Brain microvascular endothelial cell (primary cell): ENCODE results near the gene SREBF1.

Experiments
- DNase-seq: peaks from one replicate; pipeline ENCODE4 v3.0.0-alpha.2; 2020
- H3K27ac ChIP-seq: fragments of 250-450 bp; sonication (Bioruptor Pico); 2 replicates; pipeline ENCODE4 v1.5.1; 2020; ENCODE audit warnings: mild to moderate bottlenecking, moderate library complexity
- H3K27me3 ChIP-seq: fragments of 250-450 bp; sonication (Bioruptor Pico); replicated peaks from 2 replicates; pipeline ENCODE4 v1.5.1; 2020; ENCODE audit warnings: mild to moderate bottlenecking
- H3K36me3 ChIP-seq: fragments of 250-450 bp; sonication (Bioruptor Pico); replicated peaks from 2 replicates; pipeline ENCODE4 v1.5.1; 2020; ENCODE audit warnings: mild to moderate bottlenecking
- H3K4me3 ChIP-seq: 2 replicates; pipeline ENCODE4 v1.5.1; 2011; ENCODE audit warnings: low read depth, mild to moderate bottlenecking, control low read depth, low read length, moderate library complexity
- in situ Hi-C: cut with HindIII; loops from 2 replicates; pipeline ENCODE4 v1.10.0; 2017; ENCODE audit warnings: low sequenced_read_pairs, low pct_ligation_motif_present
- TF ChIP-seq, protein P1 (sequence below): IDR thresholded peaks from 2 replicates; pipeline ENCODE4 v1.5.1; 2011; ENCODE audit warnings: low read depth, mild to moderate bottlenecking, moderate library complexity, low read length, control low read depth, inconsistent platforms; ENCODE audit errors: missing control alignments

SREBF1 gene

GRCh38 chr17:17793378-17794214 lies 43.2 kb downstream of the SREBF1 start:
- no peak for DNase-seq
- Histone ChIP-seq H3K36me3 (peaks cover 42% of the 10 kb centered on the region), H3K27ac (no peak overlapping the region), H3K4me3 (no peak overlapping the region), H3K27me3 (no peaks in the 10 kb centered on the region)
- TF ChIP-seq, protein P1, sequence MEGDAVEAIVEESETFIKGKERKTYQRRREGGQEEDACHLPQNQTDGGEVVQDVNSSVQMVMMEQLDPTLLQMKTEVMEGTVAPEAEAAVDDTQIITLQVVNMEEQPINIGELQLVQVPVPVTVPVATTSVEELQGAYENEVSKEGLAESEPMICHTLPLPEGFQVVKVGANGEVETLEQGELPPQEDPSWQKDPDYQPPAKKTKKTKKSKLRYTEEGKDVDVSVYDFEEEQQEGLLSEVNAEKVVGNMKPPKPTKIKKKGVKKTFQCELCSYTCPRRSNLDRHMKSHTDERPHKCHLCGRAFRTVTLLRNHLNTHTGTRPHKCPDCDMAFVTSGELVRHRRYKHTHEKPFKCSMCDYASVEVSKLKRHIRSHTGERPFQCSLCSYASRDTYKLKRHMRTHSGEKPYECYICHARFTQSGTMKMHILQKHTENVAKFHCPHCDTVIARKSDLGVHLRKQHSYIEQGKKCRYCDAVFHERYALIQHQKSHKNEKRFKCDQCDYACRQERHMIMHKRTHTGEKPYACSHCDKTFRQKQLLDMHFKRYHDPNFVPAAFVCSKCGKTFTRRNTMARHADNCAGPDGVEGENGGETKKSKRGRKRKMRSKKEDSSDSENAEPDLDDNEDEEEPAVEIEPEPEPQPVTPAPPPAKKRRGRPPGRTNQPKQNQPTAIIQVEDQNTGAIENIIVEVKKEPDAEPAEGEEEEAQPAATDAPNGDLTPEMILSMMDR: no peak
- in situ Hi-C loops: no loop called here

DNA sequence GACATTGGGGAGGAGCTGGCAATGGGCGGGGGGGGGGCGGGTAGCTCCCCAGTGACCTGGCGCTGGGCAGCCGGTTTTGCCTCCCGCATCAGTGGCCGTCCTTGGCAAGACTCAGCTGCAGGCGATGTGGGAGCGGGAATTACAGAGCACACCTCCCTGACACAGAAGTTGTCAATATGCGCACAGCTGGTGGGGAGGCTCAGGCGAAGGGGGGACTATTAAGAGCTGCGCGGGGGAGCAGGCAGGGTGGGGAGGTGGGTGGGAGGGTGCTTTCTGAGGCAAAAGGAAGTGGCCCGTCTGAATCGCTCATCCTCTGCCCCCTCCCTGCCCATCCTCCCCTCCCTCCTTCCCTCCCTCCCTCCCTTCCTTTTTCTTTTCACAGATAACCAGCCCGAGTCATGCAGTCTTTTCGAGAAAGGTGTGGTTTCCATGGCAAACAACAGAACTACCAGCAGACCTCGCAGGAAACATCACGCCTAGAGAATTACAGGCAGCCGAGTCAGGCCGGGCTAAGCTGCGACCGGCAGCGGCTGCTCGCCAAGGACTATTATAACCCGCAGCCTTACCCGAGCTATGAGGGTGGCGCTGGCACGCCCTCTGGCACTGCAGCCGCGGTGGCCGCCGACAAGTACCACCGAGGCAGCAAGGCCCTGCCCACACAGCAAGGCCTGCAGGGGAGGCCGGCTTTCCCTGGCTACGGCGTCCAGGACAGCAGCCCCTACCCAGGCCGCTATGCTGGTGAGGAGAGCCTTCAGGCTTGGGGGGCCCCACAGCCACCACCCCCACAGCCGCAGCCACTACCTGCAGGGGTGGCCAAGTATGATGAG lies 44.0 kb downstream of the SREBF1 start:
- no peaks in the 10 kb centered on the region for H3K27me3 ChIP-seq
- in situ Hi-C loops: no loop called here
- H3K36me3 ChIP-seq: peaks cover 36% of the 10 kb centered on the region
- H3K4me3 ChIP-seq: no peak overlapping the region
- TF ChIP-seq, protein P1: no peak
- no peak overlapping the region for H3K27ac ChIP-seq
- DNase-seq: peak; percentile 53

DNA sequence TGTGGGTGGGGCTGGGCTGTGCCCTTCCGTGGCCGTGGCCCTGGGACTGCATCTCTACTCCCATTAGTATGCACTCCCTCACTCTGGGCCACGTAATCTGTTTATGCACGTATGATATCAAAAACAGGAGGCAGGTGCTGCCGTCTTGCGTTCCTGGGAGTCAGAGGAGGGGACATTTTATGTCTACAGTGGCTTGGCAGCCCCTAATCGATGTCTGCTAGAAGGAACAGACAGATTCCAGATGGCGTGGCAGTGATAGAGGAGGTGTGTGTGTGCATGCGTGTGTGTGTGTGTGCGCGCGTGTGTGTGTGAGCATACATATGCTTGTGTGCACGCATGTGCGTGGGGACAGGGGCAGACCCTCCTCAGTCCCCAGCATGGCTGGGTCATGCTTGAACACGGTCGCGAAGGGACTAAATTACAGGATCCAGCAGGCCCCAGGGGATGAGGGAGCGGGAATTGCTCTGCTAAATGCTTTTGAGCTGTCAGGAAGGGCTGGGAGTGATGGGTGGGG lies 44.7 kb downstream of the SREBF1 start:
- no peaks in the 10 kb centered on the region for H3K27me3 ChIP-seq
- no peak for DNase-seq
- TF ChIP-seq, protein P1: no peak
- in situ Hi-C loops: no loop called here
- H3K36me3 ChIP-seq: peaks cover 30% of the 10 kb centered on the region
- no peak overlapping the region for H3K27ac ChIP-seq
- no peak overlapping the region for H3K4me3 ChIP-seq

DNA sequence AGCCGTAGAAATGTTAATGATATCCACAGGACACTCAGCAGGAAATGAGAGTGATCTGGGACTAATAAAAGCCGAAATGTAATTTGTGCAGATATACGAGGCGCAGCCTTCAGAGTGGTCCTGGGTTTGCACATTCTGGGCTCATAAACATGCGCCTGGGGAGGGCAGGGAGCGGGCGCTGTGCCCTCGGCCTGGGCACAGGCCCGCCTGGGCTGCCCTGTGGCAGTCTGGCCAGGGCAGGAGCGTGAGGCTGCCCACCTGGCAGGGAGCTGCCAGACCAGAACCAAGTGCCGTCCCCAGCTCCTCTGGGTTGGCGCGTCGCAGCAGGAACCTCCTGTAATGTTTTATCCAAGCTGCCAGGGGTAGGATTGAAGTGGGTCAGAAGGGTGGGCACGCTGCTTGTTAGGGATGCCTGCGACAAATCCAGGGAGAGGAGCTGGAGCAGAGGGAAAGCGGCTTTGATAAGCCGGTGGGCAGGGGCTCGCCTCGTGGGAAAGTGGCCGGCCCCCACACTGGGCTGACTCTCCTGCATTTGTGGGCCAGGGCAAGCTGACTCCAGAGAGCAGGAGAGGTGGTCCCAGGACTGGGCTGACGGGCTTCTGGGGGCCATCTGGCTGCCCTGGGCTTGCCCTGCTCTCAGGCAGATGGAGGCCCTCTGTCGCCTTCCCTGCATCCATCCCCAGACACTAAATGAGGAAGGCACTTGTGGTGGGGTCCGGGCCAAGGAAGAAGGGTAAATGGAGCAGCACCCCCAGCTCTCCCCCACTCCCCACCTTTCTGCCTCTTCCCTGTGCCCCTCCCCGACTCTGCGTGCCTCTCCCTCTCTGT lies 45.9 kb downstream of the SREBF1 start:
- peaks cover 22% of the 10 kb centered on the region for H3K36me3 ChIP-seq
- no peak for DNase-seq
- in situ Hi-C loops: no loop called here
- H3K27me3 ChIP-seq: no peaks in the 10 kb centered on the region
- no peak overlapping the region for H3K4me3 ChIP-seq
- no peak overlapping the region for H3K27ac ChIP-seq
- TF ChIP-seq, protein P1: no peak

DNA sequence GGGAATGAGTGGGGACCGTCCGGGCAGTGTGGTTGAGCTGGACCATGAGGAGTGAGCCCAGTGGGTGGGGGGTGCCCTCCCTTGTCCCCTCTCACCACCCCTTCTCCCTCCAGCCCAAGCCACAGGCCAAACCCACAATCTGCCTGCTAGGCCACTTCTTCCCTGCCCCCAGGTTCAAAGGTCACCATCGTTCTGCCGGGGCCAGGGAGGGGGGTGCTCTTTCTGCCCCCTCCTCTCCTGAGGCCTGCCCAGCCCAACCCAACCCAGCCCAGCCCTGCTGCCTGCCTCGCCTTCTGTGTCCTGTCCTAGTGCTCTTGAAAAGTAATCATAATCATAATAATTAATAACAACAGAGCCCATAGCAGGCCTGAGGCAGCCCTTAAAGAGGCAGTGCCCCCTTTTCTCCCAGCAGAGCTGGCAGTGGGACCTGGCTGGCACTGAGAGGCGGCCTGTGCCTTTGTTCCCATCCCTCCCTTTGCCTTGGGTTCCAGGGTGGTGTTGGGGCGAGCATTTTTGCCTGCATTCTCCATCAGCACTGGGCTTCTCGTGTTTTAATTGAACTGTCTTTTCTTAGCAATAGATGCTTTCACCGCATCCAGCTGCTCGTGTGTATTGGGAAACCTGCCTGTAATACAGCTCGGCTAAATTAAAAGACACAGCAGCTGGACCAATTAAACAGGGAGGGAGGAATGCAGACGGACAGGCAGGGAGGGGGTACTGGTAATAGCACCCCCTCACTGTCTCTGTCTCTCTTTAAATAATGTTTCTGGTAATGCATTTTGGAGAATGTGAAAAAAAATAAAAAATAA lies 46.8 kb downstream of the SREBF1 start:
- TF ChIP-seq, protein P1: no peak
- DNase-seq: no peak
- in situ Hi-C loops: no loop called here
- H3K27me3 ChIP-seq: no peaks in the 10 kb centered on the region
- H3K4me3 ChIP-seq: no peak overlapping the region
- peaks cover 17% of the 10 kb centered on the region for H3K36me3 ChIP-seq
- H3K27ac ChIP-seq: no peak overlapping the region
